SK-N-SH (cell line): ENCODE measurements around the gene CCDC60.

Source experiments
- CHD2 ChIP-seq: fragments of 150-350 bp; IDR thresholded peaks from 2 replicates; pipeline ENCODE4 v1.6.1; 2018; ENCODE audit warnings: low read length; ENCODE audit not compliant: partially characterized antibody
- ELF1 ChIP-seq: IDR thresholded peaks from 2 replicates; pipeline ENCODE4 v1.4.0; 2012
- EP300 ChIP-seq, 2 experiments: IDR thresholded peaks; 2 replicates each; pipeline versions ENCODE4 v1.4.0 to v1.6.1; 2012; ENCODE audit warnings: borderline replicate concordance in 1 of 2, low read depth in 1 of 2, low read length in 1 of 2
- GABPA ChIP-seq: IDR thresholded peaks from 2 replicates; pipeline ENCODE4 v1.4.0; 2012; ENCODE audit warnings: low read depth, mild to moderate bottlenecking
- JUND ChIP-seq: IDR thresholded peaks from 2 replicates; pipeline ENCODE4 v1.4.0; 2012
- MXI1 ChIP-seq: IDR thresholded peaks from 2 replicates; pipeline ENCODE4 v1.6.1; 2012; ENCODE audit warnings: mild to moderate bottlenecking, low read depth, low read length, improper control_type of control experiment
- NRF1 ChIP-seq: IDR thresholded peaks from 2 replicates; pipeline ENCODE4 v1.6.1; 2012; ENCODE audit warnings: low read depth, mild to moderate bottlenecking, low read length
- POLR2AphosphoS5 ChIP-seq: IDR thresholded peaks from 2 replicates; pipeline ENCODE4 v1.6.1; 2012; ENCODE audit warnings: low read depth, low read length
- TAF1 ChIP-seq: IDR thresholded peaks from 2 replicates; pipeline ENCODE4 v1.6.1; 2012; ENCODE audit warnings: low read depth, mild to moderate bottlenecking, low read length, moderate library complexity, borderline replicate concordance
- TCF12 ChIP-seq: IDR thresholded peaks from 2 replicates; pipeline ENCODE4 v1.4.0; 2012
- YY1 ChIP-seq: IDR thresholded peaks from 2 replicates; pipeline ENCODE4 v1.4.0; 2012; ENCODE audit warnings: low read depth, mild to moderate bottlenecking
- TF ChIP-seq, protein P1 (sequence below): fragments of 200-600 bp; sonication (generic); IDR thresholded peaks from 2 replicates; pipeline ENCODE4 v1.6.1; 2017; ENCODE audit warnings: antibody characterized with exemption, mild to moderate bottlenecking, moderate library complexity
- TF ChIP-seq, protein P2 (sequence below): IDR thresholded peaks from 2 replicates; pipeline ENCODE4 v1.4.0; 2012; ENCODE audit warnings: low read depth, borderline replicate concordance
- TF ChIP-seq, protein P3 (sequence below): IDR thresholded peaks from 2 replicates; pipeline ENCODE4; 2012

DNA sequence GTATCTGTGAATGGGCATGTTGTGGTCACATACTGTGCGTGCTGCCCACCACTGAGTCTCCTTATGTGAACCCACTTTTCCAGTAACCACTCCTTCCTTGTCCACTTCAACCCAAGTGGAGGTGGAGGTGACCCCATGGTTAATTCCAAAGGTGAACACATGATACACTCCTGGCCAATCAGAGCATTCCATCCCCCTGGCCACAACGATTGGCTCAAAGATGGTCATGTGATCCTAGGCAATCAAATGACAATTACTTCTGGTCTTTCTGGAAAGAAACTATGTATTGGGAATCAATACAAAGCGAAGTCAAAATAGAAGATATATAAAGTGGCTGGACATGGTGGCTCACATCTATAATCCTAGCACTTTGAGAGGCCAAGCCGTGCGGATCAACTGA lies 20.2 kb upstream of the CCDC60 start:
- TF ChIP-seq, protein P1, sequence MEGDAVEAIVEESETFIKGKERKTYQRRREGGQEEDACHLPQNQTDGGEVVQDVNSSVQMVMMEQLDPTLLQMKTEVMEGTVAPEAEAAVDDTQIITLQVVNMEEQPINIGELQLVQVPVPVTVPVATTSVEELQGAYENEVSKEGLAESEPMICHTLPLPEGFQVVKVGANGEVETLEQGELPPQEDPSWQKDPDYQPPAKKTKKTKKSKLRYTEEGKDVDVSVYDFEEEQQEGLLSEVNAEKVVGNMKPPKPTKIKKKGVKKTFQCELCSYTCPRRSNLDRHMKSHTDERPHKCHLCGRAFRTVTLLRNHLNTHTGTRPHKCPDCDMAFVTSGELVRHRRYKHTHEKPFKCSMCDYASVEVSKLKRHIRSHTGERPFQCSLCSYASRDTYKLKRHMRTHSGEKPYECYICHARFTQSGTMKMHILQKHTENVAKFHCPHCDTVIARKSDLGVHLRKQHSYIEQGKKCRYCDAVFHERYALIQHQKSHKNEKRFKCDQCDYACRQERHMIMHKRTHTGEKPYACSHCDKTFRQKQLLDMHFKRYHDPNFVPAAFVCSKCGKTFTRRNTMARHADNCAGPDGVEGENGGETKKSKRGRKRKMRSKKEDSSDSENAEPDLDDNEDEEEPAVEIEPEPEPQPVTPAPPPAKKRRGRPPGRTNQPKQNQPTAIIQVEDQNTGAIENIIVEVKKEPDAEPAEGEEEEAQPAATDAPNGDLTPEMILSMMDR = no peak
- TF ChIP-seq EP300 (IDR thresholded peaks at IDR 0.05; ENCODE audit: borderline replicate concordance in 1 of 2, low read depth in 1 of 2, low read length in 1 of 2) (no peak), YY1 (no peak), CHD2 (no peak), JUND (no peak), TAF1 (no peak), MXI1 (no peak), NRF1 (no peak), GABPA (no peak), POLR2AphosphoS5 (no peak), ELF1 (no peak), TCF12 (no peak)
- TF ChIP-seq, protein P2, sequence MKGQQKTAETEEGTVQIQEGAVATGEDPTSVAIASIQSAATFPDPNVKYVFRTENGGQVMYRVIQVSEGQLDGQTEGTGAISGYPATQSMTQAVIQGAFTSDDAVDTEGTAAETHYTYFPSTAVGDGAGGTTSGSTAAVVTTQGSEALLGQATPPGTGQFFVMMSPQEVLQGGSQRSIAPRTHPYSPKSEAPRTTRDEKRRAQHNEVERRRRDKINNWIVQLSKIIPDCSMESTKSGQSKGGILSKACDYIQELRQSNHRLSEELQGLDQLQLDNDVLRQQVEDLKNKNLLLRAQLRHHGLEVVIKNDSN = no peak
- TF ChIP-seq, protein P3, sequence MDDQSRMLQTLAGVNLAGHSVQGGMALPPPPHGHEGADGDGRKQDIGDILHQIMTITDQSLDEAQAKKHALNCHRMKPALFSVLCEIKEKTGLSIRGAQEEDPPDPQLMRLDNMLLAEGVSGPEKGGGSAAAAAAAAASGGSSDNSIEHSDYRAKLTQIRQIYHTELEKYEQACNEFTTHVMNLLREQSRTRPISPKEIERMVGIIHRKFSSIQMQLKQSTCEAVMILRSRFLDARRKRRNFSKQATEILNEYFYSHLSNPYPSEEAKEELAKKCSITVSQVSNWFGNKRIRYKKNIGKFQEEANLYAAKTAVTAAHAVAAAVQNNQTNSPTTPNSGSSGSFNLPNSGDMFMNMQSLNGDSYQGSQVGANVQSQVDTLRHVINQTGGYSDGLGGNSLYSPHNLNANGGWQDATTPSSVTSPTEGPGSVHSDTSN = no peak
